Neural progenitor cell (in vitro differentiated cells): Measurements from ENCODE around the gene RXRA.

Experiments used
- EZH2 ChIP-seq: fragments of 200-600 bp; sonication (generic); IDR thresholded peaks from 2 replicates; pipeline ENCODE4 v1.6.1; 2017; ENCODE audit warnings: antibody characterized with exemption, mild to moderate bottlenecking, moderate library complexity
- EZH2phosphoT487 ChIP-seq: fragments of 200-600 bp; sonication (generic); IDR thresholded peaks from 2 replicates; pipeline ENCODE4 v1.6.1; 2017; ENCODE audit warnings: antibody characterized with exemption
- TF ChIP-seq, protein P1 (sequence below): fragments of 200-600 bp; sonication (generic); IDR thresholded peaks from 2 replicates; pipeline ENCODE4 v1.5.1; 2017; ENCODE audit warnings: antibody characterized with exemption, mild to moderate bottlenecking

DNA sequence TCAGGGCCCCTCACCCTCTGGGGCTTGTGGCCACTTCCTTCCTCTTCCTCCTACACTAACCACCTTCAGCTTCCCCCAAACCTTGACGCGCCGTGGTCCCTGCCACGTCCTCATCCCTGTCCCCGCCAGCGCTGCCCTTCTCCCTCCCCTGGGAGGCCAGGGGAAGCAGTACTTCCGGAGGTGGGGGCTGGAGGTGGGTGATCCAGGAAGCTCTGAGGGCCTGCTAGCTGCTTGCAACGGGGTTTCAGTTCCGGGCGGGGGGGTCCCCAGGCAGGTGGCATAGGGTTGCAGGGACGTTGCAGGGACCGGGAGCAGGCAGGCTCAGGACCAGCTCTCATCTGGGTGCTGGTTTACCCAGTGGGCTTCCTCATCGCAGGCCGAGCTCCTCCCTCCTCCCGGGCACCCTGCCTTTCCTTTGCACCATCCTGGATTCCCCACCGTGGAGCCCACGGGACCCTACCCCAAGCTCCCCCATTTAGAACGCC is 70.0 kb downstream of the RXRA start:
- TF ChIP-seq, protein P1, sequence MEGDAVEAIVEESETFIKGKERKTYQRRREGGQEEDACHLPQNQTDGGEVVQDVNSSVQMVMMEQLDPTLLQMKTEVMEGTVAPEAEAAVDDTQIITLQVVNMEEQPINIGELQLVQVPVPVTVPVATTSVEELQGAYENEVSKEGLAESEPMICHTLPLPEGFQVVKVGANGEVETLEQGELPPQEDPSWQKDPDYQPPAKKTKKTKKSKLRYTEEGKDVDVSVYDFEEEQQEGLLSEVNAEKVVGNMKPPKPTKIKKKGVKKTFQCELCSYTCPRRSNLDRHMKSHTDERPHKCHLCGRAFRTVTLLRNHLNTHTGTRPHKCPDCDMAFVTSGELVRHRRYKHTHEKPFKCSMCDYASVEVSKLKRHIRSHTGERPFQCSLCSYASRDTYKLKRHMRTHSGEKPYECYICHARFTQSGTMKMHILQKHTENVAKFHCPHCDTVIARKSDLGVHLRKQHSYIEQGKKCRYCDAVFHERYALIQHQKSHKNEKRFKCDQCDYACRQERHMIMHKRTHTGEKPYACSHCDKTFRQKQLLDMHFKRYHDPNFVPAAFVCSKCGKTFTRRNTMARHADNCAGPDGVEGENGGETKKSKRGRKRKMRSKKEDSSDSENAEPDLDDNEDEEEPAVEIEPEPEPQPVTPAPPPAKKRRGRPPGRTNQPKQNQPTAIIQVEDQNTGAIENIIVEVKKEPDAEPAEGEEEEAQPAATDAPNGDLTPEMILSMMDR = no peak
- TF ChIP-seq EZH2 = no peak
- no peak for TF ChIP-seq EZH2phosphoT487
